ENCODE results near the gene RNF112. TPM values are rescaled to one million over a fixed set of nuclear protein-coding genes. Genes with fewer than 3 reads are reported as not detected.

The RNF112 gene
- total RNA-seq, 2 experiments from 2014 or later, result 1.4 to 1.5 TPM

- TF ChIP-seq CTCF (IDR thresholded peaks at IDR 0.05), result no peak
- Histone ChIP-seq H3K27me3 (ENCODE audit: control insufficient read depth in 1 of 2, insufficient read depth in 2 of 2, low read length in 2 of 2) (no peaks in the 10 kb centered on the region), H3K36me3 (ENCODE audit: insufficient read depth, low read length) (no peaks in the 10 kb centered on the region), H3K4me3 (ENCODE audit: low read length) (no peak overlapping the region), H3K27ac (ENCODE audit: low read depth in 1 of 2, low read length in 2 of 2) (no peak overlapping the region), H3K4me1 (ENCODE audit: insufficient read depth, low read length) (no peaks in the 10 kb centered on the region), H3K9me3 (ENCODE audit: control insufficient read depth in 1 of 2, insufficient read depth in 1 of 2, low read length in 2 of 2) (no peaks in the 10 kb centered on the region)
- intact Hi-C loops (cut with DNase I, micrococcal nuclease), result no loop called here
- no peaks in the 10 kb centered on the region for H3K9me3 Mint-ChIP-seq
- no peaks in the 10 kb centered on the region for H3K36me3 Mint-ChIP-seq (ENCODE audit: low read depth)
- POLR2A ChIA-PET, result no interaction called here
- DNase-seq (no peak), ATAC-seq (ENCODE audit: poor library complexity) (no peak)
- CTCF ChIA-PET, result no interaction called here
- H3K4me1 Mint-ChIP-seq (ENCODE audit: low read depth), result no peaks in the 10 kb centered on the region
- no peak overlapping the region for H3K4me3 Mint-ChIP-seq
- no peaks in the 10 kb centered on the region for H3K27me3 Mint-ChIP-seq
- H3K27ac Mint-ChIP-seq, result no peak overlapping the region
Measured at GRCh38 chr17:19397556-19398041, 13.4 kb upstream of the RNF112 start.

GRCh38 chr17:19398301-19399181, 12.5 kb upstream of the RNF112 start:
- no peak overlapping the region for H3K27ac ChIP-seq (ENCODE audit: low read depth in 1 of 2, low read length in 2 of 2)
- H3K36me3 ChIP-seq (ENCODE audit: insufficient read depth, low read length), result no peaks in the 10 kb centered on the region
- no peaks in the 10 kb centered on the region for H3K27me3 ChIP-seq (ENCODE audit: control insufficient read depth in 1 of 2, insufficient read depth in 2 of 2, low read length in 2 of 2)
- no peaks in the 10 kb centered on the region for H3K4me1 ChIP-seq (ENCODE audit: insufficient read depth, low read length)
- H3K27me3 Mint-ChIP-seq, result no peaks in the 10 kb centered on the region
- H3K9me3 ChIP-seq (ENCODE audit: control insufficient read depth in 1 of 2, insufficient read depth in 1 of 2, low read length in 2 of 2), result no peaks in the 10 kb centered on the region
- CTCF ChIA-PET, result no interaction called here
- no peak overlapping the region for H3K4me3 Mint-ChIP-seq
- H3K9me3 Mint-ChIP-seq, result no peaks in the 10 kb centered on the region
- H3K4me1 Mint-ChIP-seq (ENCODE audit: low read depth), result no peaks in the 10 kb centered on the region
- intact Hi-C loops (cut with DNase I, micrococcal nuclease), result no loop called here
- H3K4me3 ChIP-seq (ENCODE audit: low read length), result no peak overlapping the region
- ATAC-seq (ENCODE audit: poor library complexity) (no peak), DNase-seq (peak in 2 of 14 experiments; percentile 26 to 50)
- POLR2A ChIA-PET, result no interaction called here
- TF ChIP-seq CTCF (IDR thresholded peaks at IDR 0.05), result no peak
- no peaks in the 10 kb centered on the region for H3K36me3 Mint-ChIP-seq (ENCODE audit: low read depth)
- no peak overlapping the region for H3K27ac Mint-ChIP-seq

- Histone ChIP-seq H3K4me1 (ENCODE audit: insufficient read depth, low read length) (no peaks in the 10 kb centered on the region), H3K27ac (ENCODE audit: low read depth in 1 of 2, low read length in 2 of 2) (no peak overlapping the region), H3K9me3 (ENCODE audit: control insufficient read depth in 1 of 2, insufficient read depth in 1 of 2, low read length in 2 of 2) (no peaks in the 10 kb centered on the region), H3K36me3 (ENCODE audit: insufficient read depth, low read length) (no peaks in the 10 kb centered on the region), H3K27me3 (ENCODE audit: control insufficient read depth in 1 of 2, insufficient read depth in 2 of 2, low read length in 2 of 2) (no peaks in the 10 kb centered on the region), H3K4me3 (ENCODE audit: low read length) (no peak overlapping the region)
- no peaks in the 10 kb centered on the region for H3K27me3 Mint-ChIP-seq
- no peak for DNase-seq
- intact Hi-C loops (cut with DNase I, micrococcal nuclease), result no loop called here
- no peaks in the 10 kb centered on the region for H3K36me3 Mint-ChIP-seq (ENCODE audit: low read depth)
- POLR2A ChIA-PET, result no interaction called here
- H3K4me3 Mint-ChIP-seq, result no peak overlapping the region
- H3K4me1 Mint-ChIP-seq (ENCODE audit: low read depth), result no peaks in the 10 kb centered on the region
- no peak for ATAC-seq (ENCODE audit: poor library complexity)
- no peaks in the 10 kb centered on the region for H3K9me3 Mint-ChIP-seq
- TF ChIP-seq CTCF (IDR thresholded peaks at IDR 0.05), result no peak
- H3K27ac Mint-ChIP-seq, result no peak overlapping the region
- CTCF ChIA-PET, result no interaction called here
Measured at GRCh38 chr17:19399750-19400450, 11.1 kb upstream of the RNF112 start.
